Measurements from ENCODE around the gene RAB28.

RAB28 gene

DNA sequence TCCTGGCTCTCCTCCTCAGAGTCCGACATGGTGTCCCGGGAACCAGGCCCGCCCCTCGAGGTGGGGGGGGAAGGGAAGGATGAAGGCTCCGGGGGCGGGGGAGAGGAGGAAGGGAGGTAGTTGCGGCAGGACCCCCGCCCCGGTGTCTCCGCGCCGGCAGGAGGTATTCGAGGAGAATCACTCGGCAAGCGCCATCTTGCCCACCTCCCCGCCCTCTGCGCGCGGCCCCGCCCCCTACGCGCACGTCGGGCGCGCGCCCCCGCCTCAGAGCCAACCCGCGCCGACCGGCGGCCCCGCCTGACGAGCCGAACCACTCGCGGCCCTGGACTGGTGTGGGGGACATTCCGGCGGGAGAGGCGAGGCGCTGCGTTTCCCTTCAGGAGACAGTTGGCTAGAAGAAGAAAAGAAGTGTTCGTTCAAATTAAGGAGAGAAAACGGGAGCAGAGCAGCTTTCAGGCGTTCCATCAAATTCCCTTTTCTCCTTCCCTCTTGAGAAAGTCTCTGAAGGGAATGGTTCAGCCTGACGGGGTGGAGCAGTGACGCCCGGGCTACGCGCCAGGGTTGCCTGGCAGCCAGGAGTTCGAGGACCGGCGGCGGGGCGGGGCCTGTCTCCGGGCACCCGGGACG lies at the start of gene RAB28:
TSS of gene RAB28 (minus strand) at position 219 of the 627 bp plus-strand sequence.
- DNase-seq (ENCODE audit: low read depth) = peak; percentile 81
- H3K4me3 ChIP-seq (ENCODE audit: low read depth, low read length) = peak within 1 kb of the TSS; percentile 82

DNA sequence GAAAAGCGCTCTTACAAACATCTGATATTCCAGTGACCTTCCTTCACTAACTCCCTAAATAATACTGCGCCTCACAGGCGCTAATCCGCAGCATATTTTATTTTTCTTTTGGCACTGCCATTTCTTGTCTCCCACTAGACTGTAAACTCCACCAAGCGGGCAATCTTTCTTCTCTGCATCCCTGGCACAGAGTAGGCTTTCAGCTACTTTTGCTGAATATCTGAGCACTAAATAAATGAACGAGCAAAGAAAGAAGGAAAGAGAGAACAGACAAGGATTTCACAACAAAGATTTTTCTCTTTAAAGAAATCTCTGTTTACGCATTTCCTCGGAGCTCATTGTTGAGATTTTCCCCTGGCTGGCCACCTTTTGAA lies 47.5 kb upstream of the RAB28 start:
- no peak for DNase-seq (ENCODE audit: low read depth)

DNA sequence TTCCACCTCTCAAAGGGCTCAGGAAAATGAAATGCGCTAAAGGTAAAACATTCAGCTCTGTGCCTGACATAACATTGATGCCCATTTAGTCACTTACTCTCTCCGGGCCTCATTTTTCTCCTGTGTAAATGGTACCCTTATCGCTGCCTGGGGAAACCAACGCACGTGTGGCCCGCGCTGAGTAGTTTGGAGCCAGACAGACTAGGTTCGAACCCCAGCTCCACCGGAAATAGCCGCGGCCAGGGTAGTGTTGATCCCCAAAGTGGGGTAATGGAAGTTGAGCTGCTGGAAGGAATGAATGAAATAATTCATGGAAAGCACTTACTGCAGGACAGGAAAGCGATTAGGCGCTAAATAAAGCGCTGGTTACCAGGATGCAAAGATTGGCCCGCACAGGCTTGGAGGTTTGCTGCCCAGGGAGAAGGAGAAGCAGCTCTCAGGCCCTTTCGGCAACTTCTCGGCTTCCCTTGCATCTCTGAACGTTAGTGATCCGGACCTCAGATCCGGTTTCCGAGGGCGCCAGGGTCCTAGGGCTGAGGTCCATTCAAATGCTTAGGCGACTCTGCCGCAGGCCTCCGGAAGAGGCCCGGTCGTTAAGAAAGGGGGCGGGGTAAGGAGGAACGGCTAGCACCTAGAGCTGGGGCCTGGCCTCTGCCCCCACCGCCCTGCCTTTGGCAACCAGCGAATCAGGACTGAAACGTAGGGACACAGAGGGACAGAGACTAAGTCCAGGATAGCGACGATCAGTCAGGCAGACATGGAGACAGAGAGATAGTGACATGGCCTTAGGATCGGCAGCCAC lies 46.9 kb upstream of the RAB28 start:
- no peak for DNase-seq (ENCODE audit: low read depth)
- H3K4me3 ChIP-seq (ENCODE audit: low read depth, low read length) = no peak overlapping the region

More for the DNA sequence above, 47.5 kb upstream of the RAB28 start:
- no peak overlapping the region for H3K4me3 ChIP-seq (ENCODE audit: low read depth, low read length)

DNA sequence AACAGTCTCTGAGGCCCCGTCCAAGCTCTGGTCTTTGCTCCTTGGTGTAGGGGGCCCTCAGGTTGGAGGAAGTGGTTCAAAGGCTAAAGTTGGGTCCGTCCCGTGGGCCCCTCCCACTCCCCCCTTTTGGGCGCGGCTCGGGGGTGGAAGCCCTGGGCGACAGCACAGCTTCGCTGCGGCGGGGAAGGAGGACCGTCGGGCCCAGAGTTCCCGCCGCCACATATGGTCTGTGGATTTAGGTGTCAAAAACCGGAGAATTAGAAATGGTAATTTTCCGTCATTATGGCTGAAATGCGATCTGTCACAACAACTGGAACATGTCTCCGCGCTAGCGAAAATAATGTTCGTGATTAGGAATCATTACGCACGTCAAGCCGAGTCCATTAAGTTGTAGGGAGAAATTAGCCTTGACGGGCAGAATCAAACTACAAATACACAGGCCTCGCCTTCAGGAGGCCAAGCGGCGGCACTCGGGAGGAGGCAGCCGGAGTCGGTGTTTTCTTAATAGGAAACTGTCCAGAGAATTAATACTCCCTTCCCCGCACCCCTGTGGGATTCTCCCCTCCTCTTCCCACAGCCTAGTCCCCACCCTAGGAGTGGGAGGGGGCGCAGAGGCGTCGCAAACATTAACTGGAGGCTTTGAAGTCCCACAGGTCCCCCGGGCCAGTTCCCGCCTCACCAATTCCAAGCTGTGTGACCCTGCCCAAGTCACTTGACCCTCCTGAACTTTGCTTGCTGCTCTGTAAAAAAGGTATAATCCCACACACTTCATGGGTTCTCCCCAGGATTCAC lies 45.2 kb upstream of the RAB28 start:
- H3K4me3 ChIP-seq (ENCODE audit: low read depth, low read length) = no peak overlapping the region
- no peak for DNase-seq (ENCODE audit: low read depth)

DNA sequence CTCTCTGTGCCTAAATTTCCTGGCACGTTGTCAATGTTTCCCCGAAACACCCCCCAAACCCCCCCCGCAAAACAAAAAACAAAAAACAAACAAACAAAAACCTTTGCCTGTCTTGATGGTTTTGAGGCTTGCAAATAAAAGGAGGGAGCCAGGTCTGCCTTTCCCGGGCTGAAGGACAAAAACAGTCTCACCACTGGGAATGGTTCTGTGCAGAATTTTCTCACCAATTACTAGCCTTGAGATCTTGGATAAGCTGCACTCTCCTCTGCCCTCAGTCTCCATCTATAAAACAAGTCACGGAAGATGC lies 44.6 kb upstream of the RAB28 start:
- DNase-seq (ENCODE audit: low read depth) = no peak
- no peak overlapping the region for H3K4me3 ChIP-seq (ENCODE audit: low read depth, low read length)

DNA sequence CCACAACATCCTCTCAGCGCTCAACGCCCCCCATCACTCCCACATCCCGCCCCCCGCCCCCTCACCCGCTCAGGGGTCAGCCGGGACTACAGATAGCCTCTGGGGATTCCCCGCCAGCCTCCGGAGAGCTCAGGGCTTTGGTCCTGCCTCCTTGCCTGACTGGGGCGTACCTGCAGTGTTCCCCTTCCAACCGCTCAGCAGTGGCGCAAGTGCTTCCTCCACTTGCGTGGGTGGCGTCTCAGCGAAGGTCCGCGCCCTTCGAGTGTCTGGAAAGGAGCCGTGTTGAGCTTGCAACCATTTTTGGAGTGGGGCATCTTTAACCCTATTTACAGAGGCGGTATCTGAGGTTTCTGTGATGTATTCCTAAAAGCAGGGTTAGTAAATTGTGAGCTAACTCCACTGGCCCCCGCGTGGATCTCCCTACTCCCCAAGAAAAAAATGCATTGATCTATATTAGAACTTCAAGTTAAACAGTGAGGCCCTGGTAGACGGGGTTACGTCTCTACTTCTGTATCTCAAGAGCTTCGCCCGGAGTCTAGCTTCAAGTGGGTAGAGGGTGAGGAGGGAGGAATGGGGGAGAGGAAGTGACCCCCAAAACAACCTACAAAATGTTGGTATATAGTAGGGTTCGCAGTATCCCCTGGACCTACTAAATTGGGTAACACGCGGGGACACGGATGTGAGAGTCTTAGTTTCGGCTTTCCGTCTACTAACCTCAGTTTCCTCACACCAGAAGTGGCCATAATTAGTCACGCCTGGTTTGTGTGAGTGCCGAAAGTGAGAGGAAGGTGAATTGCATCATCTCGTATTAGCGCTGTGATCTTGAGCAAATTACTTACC lies 44.1 kb upstream of the RAB28 start:
- no peak for DNase-seq (ENCODE audit: low read depth)
- no peak overlapping the region for H3K4me3 ChIP-seq (ENCODE audit: low read depth, low read length)

DNA sequence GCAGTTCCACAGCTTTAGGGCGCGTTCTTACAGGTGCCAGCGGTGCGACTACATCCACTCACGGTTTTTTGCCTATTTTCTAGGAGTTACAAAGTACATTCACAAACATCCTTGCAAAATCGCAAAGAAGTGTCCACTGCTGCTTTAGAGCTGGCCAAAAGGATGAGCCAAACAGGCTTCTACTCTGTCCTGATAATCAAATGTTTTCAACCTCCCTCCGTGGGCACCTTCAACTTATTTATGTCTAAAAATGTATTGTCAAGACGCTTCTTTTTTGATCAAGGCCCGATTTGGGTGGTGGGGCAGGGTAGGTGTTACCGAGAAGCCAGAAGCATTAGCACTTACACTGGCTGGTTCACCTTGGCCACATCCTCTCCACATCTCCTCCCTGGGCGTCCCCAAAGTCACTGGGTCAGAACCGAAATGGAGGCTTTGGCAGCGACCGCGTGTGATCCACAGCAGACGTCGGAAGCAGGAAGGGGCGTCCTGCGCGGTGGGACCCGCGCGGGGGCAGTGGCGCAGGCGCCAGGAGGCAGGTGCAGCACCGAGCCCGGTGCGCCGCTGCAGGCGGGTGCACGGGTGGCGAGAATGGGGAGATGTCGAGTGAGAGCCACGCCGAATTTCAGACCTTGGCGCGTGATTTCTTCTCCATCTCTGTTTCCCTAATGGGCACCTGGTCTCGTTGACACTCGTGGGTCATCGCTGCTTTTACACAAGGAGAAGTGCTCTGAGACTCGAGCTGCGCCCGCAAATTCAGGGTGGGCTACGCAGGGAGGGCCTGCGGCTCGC lies 43.2 kb upstream of the RAB28 start:
- no peak for DNase-seq (ENCODE audit: low read depth)
- H3K4me3 ChIP-seq (ENCODE audit: low read depth, low read length) = no peak overlapping the region

DNA sequence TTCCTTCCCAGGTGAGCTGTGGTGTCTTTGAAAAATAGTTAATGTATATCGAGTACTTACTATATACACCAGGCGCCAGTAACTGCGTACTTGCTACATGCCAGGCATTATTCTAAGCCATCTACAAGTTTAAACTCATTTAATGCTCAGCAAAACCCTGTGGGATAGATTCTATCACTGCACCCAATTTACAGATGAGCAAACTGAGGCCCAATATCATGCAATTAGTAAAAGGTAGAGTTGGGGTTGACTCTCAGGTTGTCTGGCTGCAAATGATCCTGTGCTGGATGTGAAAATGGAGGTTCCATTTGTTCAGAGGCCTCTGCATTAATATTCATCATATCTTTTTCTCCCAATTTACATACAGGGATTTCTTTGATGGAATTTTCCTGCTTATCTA lies 42.5 kb upstream of the RAB28 start:
- no peak for DNase-seq (ENCODE audit: low read depth)
- H3K4me3 ChIP-seq (ENCODE audit: low read depth, low read length) = no peak overlapping the region

DNA sequence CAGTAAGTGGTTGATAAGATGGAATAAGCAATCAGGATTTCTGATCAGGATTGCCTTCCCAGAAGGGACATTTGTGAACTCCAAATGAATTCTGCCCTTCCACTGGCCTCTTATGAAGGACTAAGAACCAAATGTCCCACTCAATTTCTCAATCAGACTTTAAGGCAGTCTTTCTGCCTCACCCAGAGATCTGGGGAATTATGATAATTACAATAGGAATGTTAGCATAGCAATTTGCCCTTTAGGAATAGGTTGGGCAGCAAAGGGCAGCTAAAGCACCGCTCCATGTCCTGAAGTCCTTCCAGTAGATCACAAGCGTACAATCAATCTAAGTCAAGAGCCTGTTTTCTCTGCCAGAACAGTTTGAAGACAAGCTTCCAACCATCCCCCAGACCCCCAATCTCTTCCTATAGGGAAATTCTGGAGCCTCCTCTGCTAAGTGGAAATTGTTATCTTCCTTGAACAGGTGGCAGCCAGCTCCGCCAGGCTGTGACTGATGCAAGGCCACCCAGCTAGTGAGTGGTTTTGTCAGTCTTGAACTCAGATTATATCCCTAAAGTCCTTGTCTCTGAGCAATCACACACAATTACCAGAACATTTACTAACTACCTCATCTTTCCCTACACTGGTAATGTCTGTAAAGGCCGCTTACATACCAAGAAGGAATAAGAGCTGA lies 41.6 kb upstream of the RAB28 start:
- DNase-seq (ENCODE audit: low read depth) = no peak

DNA sequence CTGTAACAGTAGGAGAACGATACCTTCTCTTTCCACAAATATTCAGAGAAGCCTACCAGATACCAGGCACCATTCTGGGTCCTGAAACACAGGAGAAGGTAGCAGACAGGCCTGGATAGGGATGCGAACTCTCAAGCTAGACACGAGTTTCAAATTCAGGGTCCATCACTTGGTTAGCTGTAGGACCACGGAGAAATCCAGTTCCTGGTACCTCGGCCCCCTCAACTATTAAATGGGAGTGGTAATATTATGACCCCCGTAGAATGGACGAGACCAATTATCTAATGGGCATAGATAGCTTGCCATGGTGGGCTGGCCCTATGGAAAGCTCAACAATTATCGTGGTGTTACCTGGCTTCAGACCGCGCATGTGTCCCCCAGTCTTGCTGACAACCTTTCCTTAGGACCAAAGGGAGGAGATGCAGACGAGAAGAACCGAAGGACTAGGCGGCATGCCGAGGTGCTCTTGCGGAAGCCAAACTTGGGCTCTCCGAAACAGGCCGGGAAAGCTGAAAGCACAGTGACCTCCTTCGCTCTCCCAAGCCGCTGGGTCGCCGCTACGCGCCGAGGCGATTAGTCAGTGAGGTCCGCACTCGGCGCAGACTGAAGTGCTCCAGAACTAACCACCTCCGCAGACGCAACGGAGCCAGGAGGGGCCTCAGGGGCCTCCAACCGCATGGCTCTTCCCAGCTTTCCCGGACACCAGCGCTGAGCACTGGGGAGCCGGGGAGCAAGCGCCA lies 40.5 kb upstream of the RAB28 start:
- DNase-seq (ENCODE audit: low read depth) = peak; percentile 51
- H3K4me3 ChIP-seq (ENCODE audit: low read depth, low read length) = no peak overlapping the region

More for the DNA sequence above, 41.6 kb upstream of the RAB28 start:
- H3K4me3 ChIP-seq (ENCODE audit: low read depth, low read length) = no peak overlapping the region

DNA sequence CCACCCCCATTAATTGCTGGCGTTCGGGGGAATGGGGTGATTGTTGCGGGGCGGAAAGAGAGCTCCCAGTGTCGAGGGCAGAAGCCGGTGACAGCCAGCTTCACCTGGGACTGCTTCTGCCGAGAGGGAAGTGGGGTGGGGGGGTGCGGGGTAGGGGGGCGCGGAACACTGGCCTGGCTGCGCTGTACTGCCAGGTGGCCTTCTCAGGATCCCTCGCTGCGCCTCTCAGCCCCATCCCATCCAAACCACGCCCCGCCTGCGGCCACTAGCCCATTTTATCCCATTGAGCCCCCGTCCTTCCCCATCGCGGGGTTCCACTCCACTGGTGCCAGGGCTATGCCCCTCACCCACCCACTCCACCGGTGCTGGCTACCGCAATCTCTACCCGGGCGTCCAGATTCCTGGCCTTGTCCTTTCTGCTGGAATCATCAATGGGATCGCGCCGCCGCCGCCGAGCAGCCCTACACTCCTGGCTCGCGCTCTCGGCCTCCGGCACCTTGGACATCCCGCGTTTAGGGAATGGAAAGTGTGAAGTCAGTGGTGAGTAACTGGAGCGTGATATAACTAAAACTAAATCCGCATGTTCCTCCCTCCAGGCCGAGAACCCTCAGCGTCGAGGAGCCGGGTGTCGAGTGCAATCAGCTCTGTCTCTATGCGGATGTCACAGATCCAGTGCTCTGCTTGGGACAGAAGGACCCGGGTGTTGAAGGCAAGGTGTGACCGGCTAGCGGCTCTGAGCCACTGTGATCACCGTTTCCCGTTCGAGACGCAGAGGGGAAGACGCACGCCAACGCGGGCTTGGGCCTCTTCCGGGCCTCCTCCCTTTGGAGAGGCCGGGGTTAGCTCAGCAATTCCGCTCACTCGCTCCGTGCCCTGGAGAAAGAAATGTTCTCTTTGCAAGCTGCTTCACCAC lies 39.7 kb upstream of the RAB28 start:
- no peak overlapping the region for H3K4me3 ChIP-seq (ENCODE audit: low read depth, low read length)
- DNase-seq (ENCODE audit: low read depth) = no peak

DNA sequence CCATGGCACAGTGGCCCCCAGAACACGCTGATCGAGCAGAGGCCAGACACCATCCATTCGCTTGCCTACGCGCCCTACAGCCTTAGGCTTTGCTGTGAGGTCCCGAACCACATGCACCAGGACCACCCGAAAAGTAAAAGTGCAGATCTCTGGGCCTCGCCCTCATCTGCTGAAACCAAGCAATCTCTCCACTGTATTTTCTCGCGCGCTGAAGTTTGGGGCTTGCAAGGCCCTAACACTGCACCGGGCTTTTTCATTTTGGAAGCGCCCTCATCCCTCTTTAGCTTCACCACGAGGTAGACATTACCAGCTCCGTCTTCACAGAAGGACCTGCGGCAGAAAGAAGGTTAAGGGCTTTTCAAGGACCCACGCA lies 39.0 kb upstream of the RAB28 start:
- DNase-seq (ENCODE audit: low read depth) = no peak

DNA sequence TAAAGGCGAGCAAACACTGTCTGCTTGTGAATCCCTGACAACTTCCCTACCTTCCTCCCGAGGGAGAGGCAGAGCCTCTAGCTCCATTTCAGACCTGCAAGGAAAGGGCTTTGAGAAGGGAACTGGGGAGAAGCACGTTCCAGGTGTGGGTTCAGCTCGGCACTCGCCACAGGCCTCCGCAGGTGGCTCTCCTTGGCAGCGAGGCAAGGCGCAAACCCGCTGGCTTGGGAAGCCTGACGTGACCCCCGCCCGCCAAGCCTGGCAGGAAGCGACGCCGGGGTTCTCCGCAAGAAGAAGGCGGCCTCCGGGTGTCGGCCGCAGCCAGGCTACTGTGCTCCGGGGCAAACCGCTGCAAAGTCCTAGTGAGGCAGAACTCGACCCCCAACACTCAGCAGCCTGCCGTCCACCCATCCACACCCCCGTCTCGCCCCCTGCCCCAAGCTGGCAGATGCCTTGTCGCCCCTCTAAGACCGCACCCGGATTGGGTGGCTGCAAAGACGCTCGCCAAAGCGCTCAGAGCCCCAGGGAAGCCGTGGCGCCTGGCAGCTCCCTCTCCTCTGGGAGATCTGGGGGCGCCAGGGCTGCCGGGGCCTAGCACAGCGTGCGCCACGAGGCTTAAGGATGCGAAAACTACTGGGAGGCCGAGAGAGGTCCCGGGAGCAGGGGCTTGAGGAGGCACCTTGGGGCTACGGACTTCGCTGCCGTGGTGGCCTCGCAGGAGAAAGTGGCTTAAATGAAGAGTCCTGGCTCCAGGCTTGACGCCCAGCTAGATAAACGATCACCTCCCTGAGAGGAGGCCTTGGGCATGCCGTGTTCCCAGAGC lies 38.4 kb upstream of the RAB28 start:
- no peak for DNase-seq (ENCODE audit: low read depth)
- H3K4me3 ChIP-seq (ENCODE audit: low read depth, low read length) = peak overlapping the region; percentile 10

More for the DNA sequence above, 39.0 kb upstream of the RAB28 start:
- H3K4me3 ChIP-seq (ENCODE audit: low read depth, low read length) = no peak overlapping the region

DNA sequence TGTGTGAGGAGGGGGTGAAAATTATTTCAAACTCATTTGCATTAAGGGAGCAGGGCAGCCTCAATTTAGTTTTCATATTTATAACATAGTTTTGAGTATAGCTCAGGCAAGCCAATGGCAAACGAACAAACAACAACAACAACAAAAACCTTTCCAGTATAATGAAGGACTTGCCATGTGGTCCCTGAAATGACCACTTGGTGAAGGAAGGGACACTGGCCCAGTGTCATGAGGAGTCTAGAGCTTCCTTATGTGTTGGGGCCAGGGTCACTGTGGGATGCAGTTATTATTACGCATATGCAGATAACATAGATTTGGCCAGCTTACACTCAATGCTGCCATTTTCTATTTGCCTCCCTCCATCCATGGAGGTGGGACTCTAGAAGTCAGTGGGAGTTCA lies 36.9 kb upstream of the RAB28 start:
- H3K4me3 ChIP-seq (ENCODE audit: low read depth, low read length) = no peak overlapping the region
- DNase-seq (ENCODE audit: low read depth) = no peak

DNA sequence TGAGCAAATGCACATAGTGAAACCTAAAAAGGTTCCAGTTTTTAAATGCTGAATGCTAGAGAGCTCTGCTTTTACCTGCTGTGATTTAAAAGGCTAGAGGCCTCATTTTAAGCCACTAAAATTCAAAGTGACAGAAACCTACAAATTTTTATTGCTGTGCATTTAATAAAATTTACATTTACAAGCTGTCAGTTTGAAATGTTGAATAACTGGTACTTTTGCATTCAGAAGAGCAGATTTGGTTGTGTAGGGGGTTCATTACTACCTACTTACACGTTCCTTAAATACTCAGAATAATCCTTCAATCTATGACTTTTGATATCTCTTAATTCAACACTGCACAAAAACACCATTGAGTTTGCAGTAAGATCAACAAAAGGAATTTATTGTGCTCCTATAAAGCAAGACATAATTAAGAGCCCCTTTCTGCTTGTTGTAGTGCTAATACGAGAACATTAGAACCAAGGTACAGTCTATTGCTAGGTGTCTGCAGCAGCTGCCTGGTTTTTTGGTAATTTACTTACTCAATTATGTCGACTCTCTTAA lies 32.2 kb upstream of the RAB28 start:
- no peak for DNase-seq (ENCODE audit: low read depth)
- H3K4me3 ChIP-seq (ENCODE audit: low read depth, low read length) = no peak overlapping the region

DNA sequence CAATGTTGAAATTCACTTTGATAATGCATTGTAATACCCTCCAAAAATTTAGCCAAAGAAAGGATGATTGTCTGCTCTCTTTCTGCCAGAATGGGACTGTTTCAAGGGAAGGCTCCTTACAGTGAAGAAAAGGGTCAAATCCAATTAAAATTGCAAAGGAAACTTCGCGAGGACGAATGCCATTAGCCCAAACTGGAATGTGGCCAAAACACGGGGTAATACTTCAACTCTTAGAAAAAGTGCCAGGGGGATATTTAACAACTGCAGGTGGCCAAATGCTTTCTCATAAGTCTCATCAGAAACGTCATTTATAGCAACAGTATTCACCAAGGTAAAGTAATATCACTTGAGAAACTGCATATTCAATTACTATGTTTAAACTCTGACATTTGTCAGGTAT lies 31.1 kb upstream of the RAB28 start:
- DNase-seq (ENCODE audit: low read depth) = no peak
- no peak overlapping the region for H3K4me3 ChIP-seq (ENCODE audit: low read depth, low read length)

Measured in skeletal muscle cell (primary cell).